Superior temporal gyrus (tissue), 1 donor: Measurements from ENCODE around the gene MROH9.

Experiments used
- DNase-seq: peaks from one replicate; pipeline ENCODE4 v3.0.0-alpha.2; 2016; ENCODE audit errors: extremely low spot score

MROH9 gene

GRCh38 chr1:171081763-171082201 is 146.4 kb downstream of the MROH9 start:
- DNase-seq = peak; percentile 71

GRCh38 chr1:171082606-171083005 is 147.3 kb downstream of the MROH9 start:
- no peak for DNase-seq

- DNase-seq = no peak
Observed at GRCh38 chr1:171083222-171083621, 147.9 kb downstream of the MROH9 start.

- no peak for DNase-seq
Observed at GRCh38 chr1:171084091-171084490, 148.8 kb downstream of the MROH9 start.

GRCh38 chr1:171084870-171085269 is 149.5 kb downstream of the MROH9 start:
- no peak for DNase-seq

GRCh38 chr1:171087896-171088295 is 152.6 kb downstream of the MROH9 start:
- DNase-seq = no peak

- DNase-seq = no peak
Observed at GRCh38 chr1:171090604-171091003, 155.3 kb downstream of the MROH9 start, which contains the start of gene FMO3. Gene FMO3 (plus strand): TSS chr1:171090905. CDS start chr1:171092659, 1,754 bp downstream.

- DNase-seq = no peak
Observed at GRCh38 chr1:171103862-171104261, 168.5 kb downstream of the MROH9 start.

- DNase-seq = no peak
Observed at GRCh38 chr1:171107262-171107940, 172.1 kb downstream of the MROH9 start.

GRCh38 chr1:171107969-171108368 is 172.6 kb downstream of the MROH9 start:
- DNase-seq = no peak

- no peak for DNase-seq
Observed at GRCh38 chr1:171109966-171110365, 174.6 kb downstream of the MROH9 start.

GRCh38 chr1:171110621-171111326 is 175.4 kb downstream of the MROH9 start:
- no peak for DNase-seq

- no peak for DNase-seq
Observed at GRCh38 chr1:171112119-171112518, 176.8 kb downstream of the MROH9 start.

GRCh38 chr1:171113382-171113781 is 178.0 kb downstream of the MROH9 start:
- DNase-seq = no peak
